Lower leg skin (tissue), 4 donors: ENCODE results near the gene UPF1. TPM values are rescaled to one million over a fixed set of nuclear protein-coding genes. Genes with fewer than 3 reads are reported as not detected.

Source experiments
- DNase-seq, 2 donors: peaks; one replicate each; pipeline ENCODE4 v3.0.0-alpha.2; 2019; ENCODE audit warnings: low spot score in 2 of 2
- H3K4me3 ChIP-seq: fragments of 200-600 bp; sonication (generic); 2 replicates; pipeline ENCODE4 v1.5.1; 2017; ENCODE audit warnings: mild to moderate bottlenecking, low read depth; ENCODE audit not compliant: poor library complexity, severe bottlenecking
- POLR2A ChIP-seq, 2 donors: fragments of 450-650 bp; IDR thresholded peaks; one replicate each; pipeline ENCODE4 v1.6.1; 2016 to 2017; ENCODE audit warnings: antibody characterized with exemption in 2 of 2, mild to moderate bottlenecking in 1 of 2, moderate library complexity in 1 of 2
- WGBS, 2 donors: methylation state at CpG; one replicate each; pipeline ENCODE4 v1.1.5; 2018; 5-methylcytosine and 5-hydroxymethylcytosine counted together
- intact Hi-C: fragments of 100-400 bp; cut with DNase I; formaldehyde crosslinking; loops from one replicate; pipeline ENCODE4 v1.15.0; 2023; ENCODE audit warnings: low total_unique reads
- total RNA-seq, 4 donors: library from RNA; depleted of rRNA; stranded (reverse); fragments of >200 nt; gene quantifications; one replicate each; pipeline ENCODE4 v1.1.0, GENCODE V29; 2016
- TF ChIP-seq, protein P1 (sequence below), 3 donors: fragments of 450-650 bp; IDR thresholded peaks; one replicate each; pipeline ENCODE4 v1.5.1; 2016; ENCODE audit warnings: antibody characterized with exemption in 3 of 3, mild to moderate bottlenecking in 3 of 3, moderate library complexity in 2 of 3

UPF1 gene
- total RNA-seq, 4 donors from 2014 or later: 91.6 to 116 (median 102) TPM

DNA sequence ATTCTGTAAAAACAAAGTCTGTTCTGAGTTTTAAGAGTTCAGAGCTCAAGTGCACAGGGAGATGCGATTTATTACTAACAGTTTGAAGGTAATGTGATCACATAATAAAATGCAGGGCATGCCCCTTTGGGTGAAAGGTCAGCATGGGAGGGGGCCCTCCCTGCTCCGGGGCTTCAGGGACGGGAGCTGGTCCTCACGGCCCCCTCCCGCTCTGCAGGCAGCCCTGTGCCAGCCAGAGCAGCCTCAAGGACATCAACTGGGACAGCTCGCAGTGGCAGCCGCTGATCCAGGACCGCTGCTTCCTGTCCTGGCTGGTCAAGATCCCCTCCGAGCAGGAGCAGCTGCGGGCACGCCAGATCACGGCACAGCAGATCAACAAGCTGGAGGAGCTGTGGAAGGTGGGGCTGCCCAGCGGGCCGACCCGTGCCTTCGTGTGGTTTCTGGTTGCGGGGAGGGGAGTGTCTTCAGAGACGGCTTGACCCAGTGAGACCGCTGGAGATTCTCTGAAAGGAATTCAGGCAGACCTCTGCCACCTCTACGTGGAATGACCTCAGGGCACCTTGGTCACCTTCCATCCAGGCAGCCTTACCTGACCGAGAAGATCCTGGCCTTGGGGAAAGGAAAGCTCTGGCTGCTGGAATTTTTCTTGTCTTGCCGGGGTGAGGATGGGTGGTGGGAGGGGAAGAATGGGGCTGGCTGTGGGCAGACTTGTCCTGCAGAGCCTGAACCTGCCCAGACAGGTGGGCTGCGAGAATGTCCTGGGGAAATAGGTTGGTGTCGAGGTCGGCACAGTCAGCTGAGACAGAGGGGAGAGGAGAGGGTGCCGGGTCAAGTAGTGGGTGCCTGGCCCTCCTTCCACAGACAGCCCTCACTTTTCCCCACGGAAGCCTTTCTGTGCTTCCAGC, 19.0 kb downstream of the UPF1 start:
- TF ChIP-seq, protein P1, sequence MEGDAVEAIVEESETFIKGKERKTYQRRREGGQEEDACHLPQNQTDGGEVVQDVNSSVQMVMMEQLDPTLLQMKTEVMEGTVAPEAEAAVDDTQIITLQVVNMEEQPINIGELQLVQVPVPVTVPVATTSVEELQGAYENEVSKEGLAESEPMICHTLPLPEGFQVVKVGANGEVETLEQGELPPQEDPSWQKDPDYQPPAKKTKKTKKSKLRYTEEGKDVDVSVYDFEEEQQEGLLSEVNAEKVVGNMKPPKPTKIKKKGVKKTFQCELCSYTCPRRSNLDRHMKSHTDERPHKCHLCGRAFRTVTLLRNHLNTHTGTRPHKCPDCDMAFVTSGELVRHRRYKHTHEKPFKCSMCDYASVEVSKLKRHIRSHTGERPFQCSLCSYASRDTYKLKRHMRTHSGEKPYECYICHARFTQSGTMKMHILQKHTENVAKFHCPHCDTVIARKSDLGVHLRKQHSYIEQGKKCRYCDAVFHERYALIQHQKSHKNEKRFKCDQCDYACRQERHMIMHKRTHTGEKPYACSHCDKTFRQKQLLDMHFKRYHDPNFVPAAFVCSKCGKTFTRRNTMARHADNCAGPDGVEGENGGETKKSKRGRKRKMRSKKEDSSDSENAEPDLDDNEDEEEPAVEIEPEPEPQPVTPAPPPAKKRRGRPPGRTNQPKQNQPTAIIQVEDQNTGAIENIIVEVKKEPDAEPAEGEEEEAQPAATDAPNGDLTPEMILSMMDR (IDR thresholded peaks at IDR 0.05): no peak
- TF ChIP-seq POLR2A (IDR thresholded peaks at IDR 0.05): no peak
- DNase-seq: no peak
- no peak overlapping the region for H3K4me3 ChIP-seq
- intact Hi-C loops: no loop called here
- WGBS, 2 donors: 67 to 68% methylated on average over 22 to 27 of the region's 27 CpGs

DNA sequence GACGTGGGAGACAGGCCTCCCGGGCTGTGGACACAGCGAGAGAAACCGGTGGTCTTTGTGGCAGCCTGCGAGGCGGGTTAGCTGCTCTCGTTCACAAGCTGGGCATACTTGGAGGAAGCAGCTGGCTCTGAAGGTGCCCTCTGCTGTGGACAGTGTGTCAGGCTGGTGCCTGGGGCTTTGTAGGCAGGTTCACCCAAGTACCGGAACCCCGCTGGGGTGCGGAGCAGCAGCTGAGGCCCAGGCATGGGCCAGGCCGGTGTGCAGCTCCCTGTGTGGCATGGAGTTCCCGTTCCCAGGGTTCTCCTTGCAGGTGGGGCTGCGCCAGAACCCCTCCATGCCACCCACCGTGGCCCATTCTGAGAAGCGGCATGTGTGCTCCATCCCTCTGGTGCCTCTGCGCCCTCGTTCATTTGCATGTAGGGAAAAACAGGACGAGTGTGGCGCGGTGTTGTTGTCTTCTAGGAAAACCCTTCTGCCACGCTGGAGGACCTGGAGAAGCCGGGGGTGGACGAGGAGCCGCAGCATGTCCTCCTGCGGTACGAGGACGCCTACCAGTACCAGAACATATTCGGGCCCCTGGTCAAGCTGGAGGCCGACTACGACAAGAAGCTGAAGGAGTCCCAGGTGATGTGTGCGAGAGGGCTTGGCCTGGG, 20.0 kb downstream of the UPF1 start:
- TF ChIP-seq POLR2A (IDR thresholded peaks at IDR 0.05): no peak
- TF ChIP-seq, protein P1 (IDR thresholded peaks at IDR 0.05): no peak
- intact Hi-C loops: no loop called here
- no peak for DNase-seq
- H3K4me3 ChIP-seq: no peak overlapping the region
- 94% methylated on average over 24 to 31 of the region's 31 CpGs for WGBS, 2 donors

DNA sequence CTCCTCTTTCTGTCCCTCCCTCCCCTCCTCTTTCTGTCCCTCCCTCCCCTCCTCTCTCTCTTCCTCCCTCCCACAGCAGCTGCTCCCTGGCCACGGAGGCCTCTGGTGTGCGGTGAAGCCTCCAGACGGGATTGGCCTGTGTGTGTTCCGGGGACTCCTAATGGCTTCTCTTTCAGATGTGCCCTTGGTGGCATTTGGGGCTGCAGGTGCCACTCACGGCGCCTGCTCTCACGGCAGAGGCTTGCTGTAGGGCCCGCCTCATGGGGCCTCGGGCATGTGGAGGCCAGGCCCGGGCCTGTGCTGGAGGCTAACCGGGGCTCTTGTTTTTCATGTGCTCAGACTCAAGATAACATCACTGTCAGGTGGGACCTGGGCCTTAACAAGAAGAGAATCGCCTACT, 20.9 kb downstream of the UPF1 start:
- no peak for TF ChIP-seq POLR2A (IDR thresholded peaks at IDR 0.05)
- TF ChIP-seq, protein P1 (IDR thresholded peaks at IDR 0.05): no peak
- no peak overlapping the region for H3K4me3 ChIP-seq
- intact Hi-C loops: no loop called here
- no peak for DNase-seq
- WGBS, 2 donors: 56 to 68% methylated on average over 9 to 12 of the region's 12 CpGs

DNA sequence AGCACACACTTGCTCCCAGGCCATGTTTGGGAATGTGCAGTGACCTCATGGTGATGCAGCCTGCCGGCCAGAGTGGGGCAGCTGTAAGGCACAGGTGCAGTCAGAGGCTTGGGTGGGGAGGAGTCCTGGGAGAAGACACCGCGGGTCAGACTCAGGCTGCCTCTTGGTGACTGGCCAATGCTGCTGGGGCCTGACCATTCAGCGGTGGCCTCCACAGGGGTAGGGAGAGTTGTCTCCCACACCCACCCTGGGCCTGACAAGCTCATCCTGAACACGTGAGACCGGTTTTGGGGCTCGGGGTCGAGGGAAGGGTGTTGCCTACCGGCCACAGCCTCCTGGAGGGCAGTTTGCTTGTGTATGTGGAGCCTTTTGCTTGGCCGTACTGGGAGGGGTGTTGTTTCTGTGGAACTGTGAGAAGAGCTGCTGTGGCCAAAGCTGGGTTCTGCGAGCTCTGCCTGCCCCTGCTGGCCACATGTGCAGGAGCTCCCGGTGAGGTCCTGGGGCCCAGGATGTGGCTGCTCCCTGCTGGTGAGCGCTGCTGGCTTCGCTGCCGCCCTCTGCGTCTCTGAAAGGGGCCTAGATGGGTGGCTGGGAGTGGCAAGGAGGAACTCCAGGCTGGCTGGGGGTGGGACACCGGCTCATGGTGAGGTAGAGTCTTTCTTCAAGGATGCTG, 22.1 kb downstream of the UPF1 start:
- intact Hi-C loops: no loop called here
- no peak for DNase-seq
- 89 to 91% methylated on average over 16 to 17 of the region's 17 CpGs for WGBS, 2 donors
- no peak for TF ChIP-seq POLR2A (IDR thresholded peaks at IDR 0.05)
- TF ChIP-seq, protein P1 (IDR thresholded peaks at IDR 0.05): no peak
- H3K4me3 ChIP-seq: no peak overlapping the region

DNA sequence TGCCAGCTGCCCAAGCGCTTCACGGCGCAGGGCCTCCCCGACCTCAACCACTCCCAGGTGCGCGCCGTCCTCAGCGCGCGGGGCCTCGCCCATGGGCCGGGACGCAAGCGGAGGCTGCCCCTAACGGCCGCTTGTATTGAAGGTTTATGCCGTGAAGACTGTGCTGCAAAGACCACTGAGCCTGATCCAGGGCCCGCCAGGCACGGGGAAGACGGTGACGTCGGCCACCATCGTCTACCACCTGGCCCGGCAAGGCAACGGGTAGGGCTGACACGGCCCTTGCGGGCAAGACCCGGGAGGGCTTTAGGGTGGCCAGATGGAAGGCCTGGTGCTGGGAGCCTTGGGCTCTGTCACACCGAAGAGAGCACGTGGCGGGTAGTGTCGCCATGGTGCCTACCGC, 23.2 kb downstream of the UPF1 start:
- H3K4me3 ChIP-seq: no peak overlapping the region
- DNase-seq: no peak
- 93 to 98% methylated on average over 33 of the region's 33 CpGs for WGBS, 2 donors
- TF ChIP-seq, protein P1 (IDR thresholded peaks at IDR 0.05): no peak
- no peak for TF ChIP-seq POLR2A (IDR thresholded peaks at IDR 0.05)
- intact Hi-C loops: no loop called here
